Chondrocyte (in vitro differentiated cells): ENCODE measurements around the gene LDLRAD1. TPM values are rescaled to one million over a fixed set of nuclear protein-coding genes. Genes with fewer than 3 reads are reported as not detected.

Experiments
- DNase-seq: peaks from one replicate; pipeline ENCODE4 v3.0.0; 2021; ENCODE audit warnings: mixed read lengths, low spot score
- H3K27ac Mint-ChIP-seq: one replicate; pipeline ENCODE4 v1.8.0; 2021; ENCODE audit warnings: mild to moderate bottlenecking, moderate library complexity, mixed read lengths; ENCODE audit not compliant: unreplicated experiment
- H3K27me3 Mint-ChIP-seq: 2 replicates; pipeline ENCODE4 v1.8.0; 2021; ENCODE audit warnings: low read depth, mixed read lengths
- H3K36me3 Mint-ChIP-seq: 2 replicates; pipeline ENCODE4 v1.8.0; 2021; ENCODE audit warnings: low read depth, mixed read lengths
- H3K4me1 Mint-ChIP-seq: 2 replicates; pipeline ENCODE4 v1.8.0; 2021; ENCODE audit warnings: low read depth, mild to moderate bottlenecking, mixed read lengths
- H3K4me3 Mint-ChIP-seq: one replicate; pipeline ENCODE4 v1.8.0; 2021; ENCODE audit warnings: mild to moderate bottlenecking, moderate library complexity, mixed read lengths; ENCODE audit not compliant: unreplicated experiment
- H3K9me3 Mint-ChIP-seq: 2 replicates; pipeline ENCODE4 v1.8.0; 2021; ENCODE audit warnings: low read depth, mixed read lengths
- total RNA-seq: library from RNA; stranded (reverse); gene quantifications from 3 replicates; pipeline ENCODE4 v1.2.1, GENCODE V29; 2021
- TF ChIP-seq, protein P1 (sequence below): fragments of 200-600 bp; sonication (generic); IDR thresholded peaks from 2 replicates; pipeline ENCODE4 v1.5.0; 2021; ENCODE audit warnings: antibody characterized with exemption, mild to moderate bottlenecking, moderate library complexity

Gene LDLRAD1
- total RNA-seq, 1 donor from 2014 or later, result not detected

DNA sequence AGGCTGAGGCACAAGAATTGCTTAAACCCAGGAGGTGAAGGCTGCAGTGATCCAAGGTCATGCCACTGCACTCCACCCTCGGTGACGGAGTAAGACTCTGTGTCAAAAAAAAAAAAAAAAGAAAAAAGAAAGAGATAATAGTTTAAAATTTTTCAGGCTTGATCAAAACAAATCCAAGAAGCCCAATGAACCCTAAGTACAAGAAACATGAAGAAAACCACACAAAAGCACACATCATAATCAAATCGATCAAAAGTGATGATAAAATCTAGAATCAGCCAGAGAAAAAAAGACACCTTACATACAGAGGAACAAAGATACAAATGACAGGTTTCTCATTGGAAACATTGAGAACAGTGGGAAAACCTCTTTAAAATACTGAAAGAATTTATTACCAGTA lies 31.5 kb downstream of the LDLRAD1 start:
- no peaks in the 10 kb centered on the region for H3K9me3 Mint-ChIP-seq
- H3K4me1 Mint-ChIP-seq, result peaks cover 10% of the 10 kb centered on the region
- no peak overlapping the region for H3K27ac Mint-ChIP-seq

DNA sequence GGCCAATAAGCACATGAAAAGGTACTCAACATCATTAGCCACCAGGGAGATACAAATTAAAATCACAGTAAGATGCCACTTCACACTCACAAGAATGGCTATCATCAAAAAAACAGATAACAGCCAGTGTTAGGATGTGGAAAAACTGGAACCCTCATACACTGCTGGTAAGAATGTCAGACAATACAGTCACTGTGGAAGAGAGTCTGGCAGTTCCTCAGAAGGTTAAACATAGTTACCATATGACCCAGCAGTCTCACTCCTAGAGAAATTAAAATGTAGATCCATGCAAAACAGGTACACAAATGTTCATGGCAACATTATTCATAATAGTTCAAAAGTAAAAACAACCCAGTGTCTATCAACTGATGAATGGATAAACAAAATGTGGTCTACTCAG lies 33.3 kb downstream of the LDLRAD1 start:
- H3K9me3 Mint-ChIP-seq, result no peaks in the 10 kb centered on the region
- H3K27ac Mint-ChIP-seq, result no peak overlapping the region
- H3K4me3 Mint-ChIP-seq, result no peak overlapping the region

More for the DNA sequence above, 31.5 kb downstream of the LDLRAD1 start:
- no peak overlapping the region for H3K4me3 Mint-ChIP-seq
- TF ChIP-seq, protein P1, sequence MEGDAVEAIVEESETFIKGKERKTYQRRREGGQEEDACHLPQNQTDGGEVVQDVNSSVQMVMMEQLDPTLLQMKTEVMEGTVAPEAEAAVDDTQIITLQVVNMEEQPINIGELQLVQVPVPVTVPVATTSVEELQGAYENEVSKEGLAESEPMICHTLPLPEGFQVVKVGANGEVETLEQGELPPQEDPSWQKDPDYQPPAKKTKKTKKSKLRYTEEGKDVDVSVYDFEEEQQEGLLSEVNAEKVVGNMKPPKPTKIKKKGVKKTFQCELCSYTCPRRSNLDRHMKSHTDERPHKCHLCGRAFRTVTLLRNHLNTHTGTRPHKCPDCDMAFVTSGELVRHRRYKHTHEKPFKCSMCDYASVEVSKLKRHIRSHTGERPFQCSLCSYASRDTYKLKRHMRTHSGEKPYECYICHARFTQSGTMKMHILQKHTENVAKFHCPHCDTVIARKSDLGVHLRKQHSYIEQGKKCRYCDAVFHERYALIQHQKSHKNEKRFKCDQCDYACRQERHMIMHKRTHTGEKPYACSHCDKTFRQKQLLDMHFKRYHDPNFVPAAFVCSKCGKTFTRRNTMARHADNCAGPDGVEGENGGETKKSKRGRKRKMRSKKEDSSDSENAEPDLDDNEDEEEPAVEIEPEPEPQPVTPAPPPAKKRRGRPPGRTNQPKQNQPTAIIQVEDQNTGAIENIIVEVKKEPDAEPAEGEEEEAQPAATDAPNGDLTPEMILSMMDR, result no peak
- H3K36me3 Mint-ChIP-seq, result no peaks in the 10 kb centered on the region
- no peak for DNase-seq
- no peaks in the 10 kb centered on the region for H3K27me3 Mint-ChIP-seq

DNA sequence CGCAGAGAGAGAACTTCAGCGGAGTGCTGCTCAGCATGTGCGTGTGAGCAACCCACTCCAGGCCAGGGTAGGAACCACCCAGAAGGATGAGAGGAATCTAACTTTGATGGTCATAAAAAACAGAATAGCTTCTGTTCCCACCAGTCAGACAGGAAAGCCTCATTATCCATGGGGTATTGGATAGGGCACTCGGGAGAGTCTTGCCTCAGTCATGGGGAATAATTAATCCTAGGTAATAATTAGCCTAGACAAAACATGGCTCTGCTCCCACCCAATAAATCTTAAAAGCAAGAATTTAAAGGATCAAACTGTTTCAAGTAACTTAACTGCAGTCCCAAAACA lies 35.3 kb downstream of the LDLRAD1 start:
- no peak for DNase-seq
- Mint-ChIP-seq H3K27me3 (no peaks in the 10 kb centered on the region), H3K36me3 (no peaks in the 10 kb centered on the region), H3K27ac (peak overlapping the region; percentile 80), H3K4me1 (peaks cover 10% of the 10 kb centered on the region), H3K4me3 (peak overlapping the region; percentile 68), H3K9me3 (no peaks in the 10 kb centered on the region)
- TF ChIP-seq, protein P1, result no peak

More for the DNA sequence above, 33.3 kb downstream of the LDLRAD1 start:
- Mint-ChIP-seq H3K4me1 (peaks cover 10% of the 10 kb centered on the region), H3K36me3 (no peaks in the 10 kb centered on the region), H3K27me3 (no peaks in the 10 kb centered on the region)
- TF ChIP-seq, protein P1, result no peak
- DNase-seq, result no peak

DNA sequence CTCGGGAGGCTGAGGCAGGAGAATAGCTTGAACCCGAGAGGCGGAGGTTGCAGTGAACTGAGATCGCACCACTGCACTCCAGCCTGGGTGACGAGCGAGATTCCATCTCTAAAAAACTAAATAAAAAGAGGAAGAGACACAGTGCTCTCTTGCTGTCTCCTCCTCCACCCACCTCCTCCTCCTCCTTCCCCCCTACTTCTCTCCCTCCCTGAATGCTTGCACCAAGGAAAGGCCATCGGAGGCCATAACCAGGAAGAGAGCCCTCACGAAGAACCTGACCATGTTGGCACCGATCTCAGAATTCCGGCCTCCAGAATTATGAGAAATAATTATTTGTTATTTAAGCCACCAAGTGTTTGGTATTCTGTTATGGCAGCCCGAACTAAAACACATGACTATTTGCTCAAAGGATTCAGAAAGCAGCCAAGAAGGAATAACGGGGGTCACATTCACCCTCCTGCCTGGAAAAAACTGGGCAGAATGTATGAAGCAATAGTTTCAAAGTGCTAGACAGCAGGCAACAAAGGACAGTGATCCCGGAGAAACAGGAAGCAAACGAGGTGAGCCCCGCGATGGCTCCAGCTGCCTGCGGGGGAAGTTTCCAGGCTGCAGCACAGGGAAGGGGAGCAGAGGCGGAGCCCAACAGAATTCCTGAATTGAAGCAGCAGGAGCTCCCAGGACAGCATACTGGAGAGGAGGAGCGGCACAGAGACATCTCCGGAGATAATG lies 35.8 kb downstream of the LDLRAD1 start:
- H3K4me3 Mint-ChIP-seq, result peak overlapping the region; percentile 68
- no peaks in the 10 kb centered on the region for H3K9me3 Mint-ChIP-seq
- no peak for DNase-seq
- H3K4me1 Mint-ChIP-seq, result peaks cover 10% of the 10 kb centered on the region
- TF ChIP-seq, protein P1, result no peak
- no peaks in the 10 kb centered on the region for H3K36me3 Mint-ChIP-seq
- no peaks in the 10 kb centered on the region for H3K27me3 Mint-ChIP-seq
- peak overlapping the region; percentile 80 for H3K27ac Mint-ChIP-seq

DNA sequence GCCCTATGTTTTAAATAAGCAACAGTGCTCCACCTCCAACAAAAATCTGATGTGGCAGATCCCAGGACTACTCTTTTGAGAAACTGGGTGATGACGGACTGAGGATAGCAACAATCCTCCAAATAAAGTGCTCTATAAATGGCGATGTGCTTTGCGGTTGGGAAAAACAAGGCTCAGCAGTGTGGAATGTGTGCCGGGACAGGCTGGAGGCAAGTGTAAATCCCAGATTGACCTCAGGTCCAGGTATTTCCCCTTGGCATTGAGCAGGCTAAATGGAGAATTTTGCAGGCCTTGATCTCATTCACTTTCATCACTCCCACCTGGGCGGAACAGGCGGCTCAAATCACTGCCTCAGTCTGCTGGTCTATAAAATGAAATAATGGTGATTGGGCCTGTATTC lies 36.8 kb downstream of the LDLRAD1 start:
- Mint-ChIP-seq H3K27me3 (no peaks in the 10 kb centered on the region), H3K4me3 (no peak overlapping the region), H3K36me3 (no peaks in the 10 kb centered on the region), H3K4me1 (peaks cover 10% of the 10 kb centered on the region), H3K9me3 (no peaks in the 10 kb centered on the region), H3K27ac (no peak overlapping the region)
- DNase-seq, result no peak
- TF ChIP-seq, protein P1, result no peak
